Measurements from ENCODE around the gene DOCK11.

DNA sequence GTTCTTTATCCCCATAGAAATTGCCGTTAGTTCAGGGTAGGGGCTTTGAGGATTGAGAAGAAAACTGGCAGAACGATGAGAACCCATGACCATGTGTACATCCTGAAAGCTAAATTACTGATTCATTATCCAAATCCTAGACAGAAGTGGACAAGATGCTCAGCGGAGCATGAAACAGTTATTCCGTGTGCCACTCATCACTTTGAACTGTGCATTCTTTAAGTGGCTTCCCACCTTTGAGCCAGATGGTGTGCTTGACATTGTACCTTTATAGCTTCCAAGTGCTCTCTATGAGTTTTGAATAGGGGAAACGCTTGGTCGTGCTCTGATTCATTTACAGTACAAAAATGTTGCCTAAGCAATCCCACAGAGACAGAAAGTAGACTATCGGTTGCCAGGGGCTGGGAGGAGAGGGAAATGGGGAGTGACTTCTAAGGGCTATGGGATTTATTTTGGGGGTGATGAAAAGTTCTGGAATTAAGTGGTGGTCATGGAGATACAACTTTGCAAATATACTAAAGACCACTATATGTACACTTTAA, 100.0 kb downstream of the DOCK11 start:
- TF ChIP-seq, protein P1, sequence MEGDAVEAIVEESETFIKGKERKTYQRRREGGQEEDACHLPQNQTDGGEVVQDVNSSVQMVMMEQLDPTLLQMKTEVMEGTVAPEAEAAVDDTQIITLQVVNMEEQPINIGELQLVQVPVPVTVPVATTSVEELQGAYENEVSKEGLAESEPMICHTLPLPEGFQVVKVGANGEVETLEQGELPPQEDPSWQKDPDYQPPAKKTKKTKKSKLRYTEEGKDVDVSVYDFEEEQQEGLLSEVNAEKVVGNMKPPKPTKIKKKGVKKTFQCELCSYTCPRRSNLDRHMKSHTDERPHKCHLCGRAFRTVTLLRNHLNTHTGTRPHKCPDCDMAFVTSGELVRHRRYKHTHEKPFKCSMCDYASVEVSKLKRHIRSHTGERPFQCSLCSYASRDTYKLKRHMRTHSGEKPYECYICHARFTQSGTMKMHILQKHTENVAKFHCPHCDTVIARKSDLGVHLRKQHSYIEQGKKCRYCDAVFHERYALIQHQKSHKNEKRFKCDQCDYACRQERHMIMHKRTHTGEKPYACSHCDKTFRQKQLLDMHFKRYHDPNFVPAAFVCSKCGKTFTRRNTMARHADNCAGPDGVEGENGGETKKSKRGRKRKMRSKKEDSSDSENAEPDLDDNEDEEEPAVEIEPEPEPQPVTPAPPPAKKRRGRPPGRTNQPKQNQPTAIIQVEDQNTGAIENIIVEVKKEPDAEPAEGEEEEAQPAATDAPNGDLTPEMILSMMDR (IDR thresholded peaks at IDR 0.05): no peak
- no peak for TF ChIP-seq POLR2A (IDR thresholded peaks at IDR 0.05)
